HG02610 (cell line): ENCODE results near the gene NAP1L3.

Experiments used
- ATAC-seq: cut with Tn5 transposase; IDR thresholded peaks from one replicate; pipeline ENCODE4 v1.9.1; 2021; ENCODE audit warnings: mild to moderate bottlenecking, moderate library complexity; ENCODE audit not compliant: unreplicated experiment

The NAP1L3 gene

GRCh38 chrX:93673056-93673868, at the start of gene NAP1L3:
TSS of gene NAP1L3 (minus strand) at chrX:93673578. CDS start at chrX:93673304, 274 bp downstream.
- ATAC-seq: peak; percentile 87

- no peak for ATAC-seq
Observed at GRCh38 chrX:93711076-93711475, 37.7 kb upstream of the NAP1L3 start.

- ATAC-seq: no peak
Observed at GRCh38 chrX:93703701-93704100, 30.3 kb upstream of the NAP1L3 start.

GRCh38 chrX:93695981-93696380, 22.6 kb upstream of the NAP1L3 start:
- no peak for ATAC-seq

- ATAC-seq: no peak
Observed at GRCh38 chrX:93673869-93674271, 492 bp upstream of the NAP1L3 start, which contains the start of gene FAM133A. TSS of gene FAM133A (plus strand) at chrX:93674206. CDS start at chrX:93709420, 35,214 bp downstream.

- no peak for ATAC-seq
Observed at GRCh38 chrX:93660575-93660974, 12.8 kb downstream of the NAP1L3 start.

GRCh38 chrX:93649381-93649780, 24.0 kb downstream of the NAP1L3 start:
- ATAC-seq: no peak

GRCh38 chrX:93637591-93637990, 35.8 kb downstream of the NAP1L3 start:
- no peak for ATAC-seq
